ENCODE measurements around the gene PODNL1.

GRCh38 chr19:13946414-13946813, 8.2 kb upstream of the PODNL1 start:
- TF ChIP-seq CTCF (IDR thresholded peaks at IDR 0.05) (no peak), POLR2A (IDR thresholded peaks at IDR 0.05) (no peak), POLR2AphosphoS5 (IDR thresholded peaks at IDR 0.05) (no peak), EP300 (IDR thresholded peaks at IDR 0.05) (no peak)

Measured in upper lobe of left lung (tissue), 4 donors.